Gastrocnemius medialis (tissue), 4 donors: ENCODE measurements around the gene MRPL20.

ENCODE experiments used
- POLR2A ChIP-seq, 2 donors: fragments of 450-650 bp; IDR thresholded peaks; one replicate each; pipeline ENCODE4 v1.6.1; 2017; ENCODE audit warnings: antibody characterized with exemption in 2 of 2, mild to moderate bottlenecking in 2 of 2, moderate library complexity in 2 of 2
- TF ChIP-seq, protein P1 (sequence below), 5 experiments: fragments of 450-650 bp in 3 of 5; fragments of 200-600 bp in 2 of 5; sonication (generic) in 2 of 5; IDR thresholded peaks in 4 of 5; conservative IDR thresholded peaks in 1 of 5; 1 replicate in 4 of 5; 2 replicates in 1 of 5; pipeline ENCODE4 v1.5.1; 2016 to 2019; ENCODE audit warnings: antibody characterized with exemption in 5 of 5, mild to moderate bottlenecking in 3 of 5, moderate library complexity in 3 of 5

DNA sequence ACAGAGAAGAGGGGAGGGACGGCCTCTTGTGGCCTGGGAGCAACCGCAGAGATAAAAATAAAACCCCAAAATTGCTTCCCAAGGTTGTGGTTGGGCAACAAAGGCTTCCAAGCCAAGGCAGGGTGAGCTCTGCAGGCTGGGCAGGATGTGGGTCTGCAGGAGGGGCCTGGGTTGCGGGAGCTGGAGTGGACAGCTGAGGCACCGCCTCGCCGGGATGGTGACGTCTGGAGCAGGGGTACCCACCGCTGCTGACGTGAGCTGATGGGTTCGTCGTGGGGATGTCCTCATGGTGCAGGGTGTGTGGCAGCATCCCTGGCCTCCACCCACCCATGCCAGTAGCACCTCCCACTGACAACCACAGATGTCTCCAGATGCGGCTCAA, 35.7 kb downstream of the MRPL20 start:
- TF ChIP-seq, protein P1, sequence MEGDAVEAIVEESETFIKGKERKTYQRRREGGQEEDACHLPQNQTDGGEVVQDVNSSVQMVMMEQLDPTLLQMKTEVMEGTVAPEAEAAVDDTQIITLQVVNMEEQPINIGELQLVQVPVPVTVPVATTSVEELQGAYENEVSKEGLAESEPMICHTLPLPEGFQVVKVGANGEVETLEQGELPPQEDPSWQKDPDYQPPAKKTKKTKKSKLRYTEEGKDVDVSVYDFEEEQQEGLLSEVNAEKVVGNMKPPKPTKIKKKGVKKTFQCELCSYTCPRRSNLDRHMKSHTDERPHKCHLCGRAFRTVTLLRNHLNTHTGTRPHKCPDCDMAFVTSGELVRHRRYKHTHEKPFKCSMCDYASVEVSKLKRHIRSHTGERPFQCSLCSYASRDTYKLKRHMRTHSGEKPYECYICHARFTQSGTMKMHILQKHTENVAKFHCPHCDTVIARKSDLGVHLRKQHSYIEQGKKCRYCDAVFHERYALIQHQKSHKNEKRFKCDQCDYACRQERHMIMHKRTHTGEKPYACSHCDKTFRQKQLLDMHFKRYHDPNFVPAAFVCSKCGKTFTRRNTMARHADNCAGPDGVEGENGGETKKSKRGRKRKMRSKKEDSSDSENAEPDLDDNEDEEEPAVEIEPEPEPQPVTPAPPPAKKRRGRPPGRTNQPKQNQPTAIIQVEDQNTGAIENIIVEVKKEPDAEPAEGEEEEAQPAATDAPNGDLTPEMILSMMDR (IDR thresholded peaks at IDR 0.05 in 4 of 5, conservative IDR thresholded peaks at IDR 0.05 in 1 of 5), result no peak
- TF ChIP-seq POLR2A (IDR thresholded peaks at IDR 0.05), result no peak
